DOHH2 (cell line): Measurements from ENCODE around the gene BHLHE23.

Experiments used
- CTCF ChIP-seq: fragments of 200-600 bp; sonication (generic); IDR thresholded peaks from one replicate; pipeline ENCODE4 v1.5.1; 2014; ENCODE audit warnings: antibody characterized with exemption, mild to moderate bottlenecking, low read depth, low read length; ENCODE audit not compliant: poor library complexity, severe bottlenecking
- EZH2phosphoT487 ChIP-seq: fragments of 200-600 bp; sonication (generic); IDR thresholded peaks from 2 replicates; pipeline ENCODE4 v1.6.1; 2017; ENCODE audit warnings: borderline replicate concordance, mild to moderate bottlenecking, antibody characterized with exemption, low read length, moderate library complexity, mixed read lengths

DNA sequence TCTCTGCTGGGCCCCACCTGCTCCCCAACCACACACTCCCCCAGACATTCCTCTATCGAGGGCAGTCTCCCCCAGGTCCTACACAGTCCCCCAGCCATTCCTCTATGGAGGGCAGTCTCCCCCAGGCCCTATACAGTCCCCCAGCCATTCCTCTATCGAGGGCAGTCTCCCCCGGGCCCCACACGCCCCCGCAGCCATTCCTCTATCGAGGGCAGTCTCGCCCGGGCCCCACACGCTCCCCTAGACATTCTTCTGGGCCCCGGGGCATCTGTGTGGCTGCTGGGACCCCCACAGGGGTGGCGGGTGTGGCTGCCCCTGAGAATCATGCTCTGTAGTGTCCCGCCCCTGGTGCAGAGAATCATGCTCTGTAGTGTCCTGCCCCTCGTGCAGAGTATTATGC is 43.6 kb upstream of the BHLHE23 start:
- no peak for TF ChIP-seq CTCF
- TF ChIP-seq EZH2phosphoT487: no peak
